Activated CD8-positive, alpha-beta memory T cell treated with anti-CD3 and anti-CD28 coated beads, Interleukin-2, amount 50 U/mL, for 24 hours (primary cell): Measurements from ENCODE around the gene WFDC13.
"Not testable (repeated sequence)": the region's sequence is repeated elsewhere in the genome, so short reads cannot be mapped to it uniquely, and the experiment has no call there.

ENCODE experiments used
- DNase-seq: peaks from one replicate; pipeline ENCODE4 v3.0.0-alpha.2; 2020; ENCODE audit errors: extremely low read depth

Gene WFDC13

GRCh38 chr20:45701873-45702272 lies at the start of gene WFDC13:
TSS of gene WFDC13 (plus strand) at chr20:45702038. CDS start at chr20:45702124, 86 bp downstream.
- no peak for DNase-seq

GRCh38 chr20:45657038-45657437 lies 44.8 kb upstream of the WFDC13 start:
- not testable (repeated sequence) for DNase-seq

GRCh38 chr20:45670139-45670538 lies 31.7 kb upstream of the WFDC13 start, which contains the start of gene WFDC11:
TSS of gene WFDC11 (minus strand) at chr20:45670239. CDS start at chr20:45650600, 19,639 bp downstream.
- no peak for DNase-seq

- no peak for DNase-seq
Measured at GRCh38 chr20:45672765-45673164, 29.1 kb upstream of the WFDC13 start.

- DNase-seq = no peak
Measured at GRCh38 chr20:45679650-45680049, 22.2 kb upstream of the WFDC13 start.

- no peak for DNase-seq
Measured at GRCh38 chr20:45685896-45686295, 15.9 kb upstream of the WFDC13 start.

- not testable (repeated sequence) for DNase-seq
Measured at GRCh38 chr20:45693346-45693745, 8.5 kb upstream of the WFDC13 start.

GRCh38 chr20:45695496-45695895 lies 6.3 kb upstream of the WFDC13 start:
- no peak for DNase-seq

GRCh38 chr20:45701104-45701503 lies 734 bp upstream of the WFDC13 start:
- DNase-seq = no peak

- no peak for DNase-seq
Measured at GRCh38 chr20:45704969-45705637, 3.3 kb downstream of the WFDC13 start, which contains the start of gene WFDC10B. TSS of gene WFDC10B (minus strand) at chr20:45705019. CDS start at chr20:45685992, 19,027 bp downstream.

- not testable (repeated sequence) for DNase-seq
Measured at GRCh38 chr20:45716141-45716688, 14.4 kb downstream of the WFDC13 start.

- DNase-seq = no peak
Measured at GRCh38 chr20:45722047-45722446, 20.2 kb downstream of the WFDC13 start, which contains the start of gene SPINT4. TSS of gene SPINT4 (plus strand) at chr20:45722347. CDS start at chr20:45722368, 21 bp downstream.

- DNase-seq = no peak
Measured at GRCh38 chr20:45725134-45725533, 23.3 kb downstream of the WFDC13 start.

- DNase-seq = no peak
Measured at GRCh38 chr20:45727044-45727443, 25.2 kb downstream of the WFDC13 start.

- DNase-seq = no peak
Measured at GRCh38 chr20:45732199-45732598, 30.4 kb downstream of the WFDC13 start.

- no peak for DNase-seq
Measured at GRCh38 chr20:45735552-45735951, 33.7 kb downstream of the WFDC13 start.

- no peak for DNase-seq
Measured at GRCh38 chr20:45735988-45736387, 34.1 kb downstream of the WFDC13 start.

GRCh38 chr20:45742596-45742995 lies 40.8 kb downstream of the WFDC13 start:
- DNase-seq = no peak

GRCh38 chr20:45745015-45745414 lies 43.2 kb downstream of the WFDC13 start:
- no peak for DNase-seq

GRCh38 chr20:45751721-45752120 lies 49.9 kb downstream of the WFDC13 start:
- no peak for DNase-seq

- no peak for DNase-seq
Measured at GRCh38 chr20:45752746-45753145, 50.9 kb downstream of the WFDC13 start.

GRCh38 chr20:45758096-45758495 lies 56.3 kb downstream of the WFDC13 start:
- DNase-seq = no peak
